HepG2 (cell line): ENCODE results near the gene ATAD1. TPM values are rescaled to one million over a fixed set of nuclear protein-coding genes. Genes with fewer than 3 reads are reported as not detected.
A peak's percentile ranks its signal among the peaks of the same experiment; 100 is the strongest.

ENCODE experiments used
- ATF1 ChIP-seq: IDR thresholded peaks from 2 replicates; pipeline ENCODE4 v1.6.1; 2016; ENCODE audit warnings: mild to moderate bottlenecking, control low read depth
- CBX1 ChIP-seq: IDR thresholded peaks from one replicate; pipeline ENCODE4 v1.6.1; 2016; ENCODE audit warnings: antibody characterized with exemption, low read depth
- CBX5 ChIP-seq: sonication (generic); formaldehyde crosslinking; IDR thresholded peaks from 2 replicates; pipeline ENCODE4 v1.4.0; 2020; ENCODE audit warnings: missing genetic modification reagents, borderline replicate concordance
- EED ChIP-seq: sonication (generic); formaldehyde crosslinking; IDR thresholded peaks from 2 replicates; pipeline ENCODE4 v1.5.0; 2020; ENCODE audit warnings: mild to moderate bottlenecking, missing genetic modification reagents
- GPN1 ChIP-seq: sonication (generic); formaldehyde crosslinking; IDR thresholded peaks from 2 replicates; pipeline ENCODE4 v1.5.1; 2020; ENCODE audit warnings: missing genetic modification reagents, borderline replicate concordance
- HNRNPUL1 ChIP-seq: fragments of 200-400 bp; formaldehyde crosslinking; IDR thresholded peaks from 2 replicates; pipeline ENCODE4 v1.6.1; 2017; ENCODE audit warnings: low read depth, mild to moderate bottlenecking, low read length, moderate library complexity
- KAT8 ChIP-seq: IDR thresholded peaks from 2 replicates; pipeline ENCODE4 v1.6.1; 2016; ENCODE audit warnings: missing genetic modification reagents, missing compliant biosample characterization
- NONO ChIP-seq, 2 experiments: fragments of 450-650 bp in 1 of 2; sonication (generic) in 1 of 2; formaldehyde crosslinking in 1 of 2; IDR thresholded peaks in 1 of 2; conservative IDR thresholded peaks in 1 of 2; 2 replicates each; pipeline versions ENCODE4 v1.6.1 to v1.8.0; 2017 to 2022; ENCODE audit warnings: mild to moderate bottlenecking in 1 of 2, missing genetic modification reagents in 1 of 2, moderate library complexity in 1 of 2
- RFX1 ChIP-seq: fragments of 450-650 bp; IDR thresholded peaks from 2 replicates; pipeline ENCODE4 v1.6.1; 2017
- RNF2 ChIP-seq: fragments of 450-650 bp; conservative IDR thresholded peaks from 2 replicates; pipeline ENCODE4 v1.6.1; 2016; ENCODE audit warnings: low read depth
- SALL1 ChIP-seq: sonication (generic); formaldehyde crosslinking; IDR thresholded peaks from 2 replicates; pipeline ENCODE4 v1.8.0; 2022; ENCODE audit warnings: mild to moderate bottlenecking, missing genetic modification reagents
- SAP130 ChIP-seq: IDR thresholded peaks from 2 replicates; pipeline ENCODE4 v1.6.1; 2016; ENCODE audit warnings: low read depth
- SP5 ChIP-seq: IDR thresholded peaks from 2 replicates; pipeline ENCODE4 v1.6.1; 2016; ENCODE audit warnings: low read depth, borderline replicate concordance
- TARDBP ChIP-seq: sonication (generic); formaldehyde crosslinking; IDR thresholded peaks from 2 replicates; pipeline ENCODE4 v1.8.0; 2022; ENCODE audit warnings: mild to moderate bottlenecking, missing genetic modification reagents
- TCF12 ChIP-seq, 2 experiments: fragments of 450-650 bp in 1 of 2; sonication (generic) in 1 of 2; formaldehyde crosslinking in 1 of 2; IDR thresholded peaks; 2 replicates each; pipeline versions ENCODE4 v1.6.1 to v1.8.0; 2017 to 2022; ENCODE audit warnings: antibody characterized with exemption in 1 of 2, mild to moderate bottlenecking in 1 of 2, missing genetic modification reagents in 1 of 2, moderate library complexity in 1 of 2
- TP53 ChIP-seq: sonication (generic); formaldehyde crosslinking; conservative IDR thresholded peaks from 2 replicates; pipeline ENCODE4 v1.4.0; 2020; ENCODE audit warnings: missing genetic modification reagents
- ZFP36 ChIP-seq: fragments of 150-350 bp; IDR thresholded peaks from 2 replicates; pipeline ENCODE4 v1.6.1; 2018; ENCODE audit warnings: borderline replicate concordance, low read length, low read depth; ENCODE audit not compliant: partially characterized antibody
- ZNF12 ChIP-seq: sonication (generic); formaldehyde crosslinking; IDR thresholded peaks from 2 replicates; pipeline ENCODE4 v1.5.0; 2020; ENCODE audit warnings: missing genetic modification reagents
- ZNF329 ChIP-seq: sonication (generic); formaldehyde crosslinking; IDR thresholded peaks from 2 replicates; pipeline ENCODE4 v1.9.0; 2021; ENCODE audit warnings: low read depth, mild to moderate bottlenecking, missing genetic modification reagents
- ZNF350 ChIP-seq: sonication (generic); formaldehyde crosslinking; IDR thresholded peaks from 2 replicates; pipeline ENCODE4 v1.4.0; 2020; ENCODE audit warnings: mild to moderate bottlenecking, low read depth, missing genetic modification reagents, borderline replicate concordance
- ZNF382 ChIP-seq: sonication (generic); formaldehyde crosslinking; IDR thresholded peaks from 2 replicates; pipeline ENCODE4 v1.5.0; 2020; ENCODE audit warnings: missing genetic modification reagents, mild to moderate bottlenecking, borderline replicate concordance
- ZNF569 ChIP-seq: sonication (generic); formaldehyde crosslinking; IDR thresholded peaks from 2 replicates; pipeline ENCODE4 v1.5.0; 2020; ENCODE audit warnings: mild to moderate bottlenecking, missing genetic modification reagents, moderate library complexity, borderline replicate concordance
- ZNF768 ChIP-seq: sonication (generic); formaldehyde crosslinking; IDR thresholded peaks from 2 replicates; pipeline ENCODE4 v1.4.0; 2020; ENCODE audit warnings: missing genetic modification reagents
- ZNF773 ChIP-seq: sonication (generic); formaldehyde crosslinking; IDR thresholded peaks from 2 replicates; pipeline ENCODE4 v1.4.0; 2020; ENCODE audit warnings: missing genetic modification reagents, borderline replicate concordance
- polyA plus RNA-seq, 8 experiments: library from polyadenylated mRNA; depleted of rRNA in 3 of 8; stranded (reverse) in 7 of 8; unstranded in 1 of 8; fragments of >200 nt; fragmentation: Illumina TruSeq in 4 of 8; extraction: Trizol in 4 of 8; gene quantifications; 2 replicates each; pipeline versions ENCODE4 v1.2.1 to v1.2.3, GENCODE V29; 2011 to 2016; ENCODE audit warnings: low read depth in 4 of 8, missing spikeins in 1 of 8, mixed read lengths in 1 of 8; ENCODE audit not compliant: insufficient read depth in 1 of 8
- total RNA-seq, 5 experiments: library from RNA; depleted of rRNA; stranded (reverse); fragments of >200 nt; fragmentation: Illumina TruSeq; extraction: Trizol; gene quantifications; 2 replicates each; pipeline ENCODE4 v1.2.3, GENCODE V29; 2016; ENCODE audit warnings: low read depth in 1 of 5
- TF ChIP-seq, protein P1 (sequence below), 2 experiments: sonication (generic) in 1 of 2; formaldehyde crosslinking in 1 of 2; IDR thresholded peaks; 2 replicates each; pipeline versions ENCODE4 v1.4.0 to v1.6.1; 2018 to 2020; ENCODE audit warnings: missing genetic modification reagents in 2 of 2, borderline replicate concordance in 1 of 2, low read depth in 1 of 2, mild to moderate bottlenecking in 1 of 2, missing biosample characterization in 1 of 2
- TF ChIP-seq, protein P2 (sequence below): sonication (generic); formaldehyde crosslinking; IDR thresholded peaks from 2 replicates; pipeline ENCODE4 v1.5.1; 2020; ENCODE audit warnings: missing genetic modification reagents, mild to moderate bottlenecking, borderline replicate concordance
- TF ChIP-seq, protein P3 (sequence below): sonication (generic); formaldehyde crosslinking; IDR thresholded peaks from 2 replicates; pipeline ENCODE4 v1.5.1; 2020; ENCODE audit warnings: mild to moderate bottlenecking, missing genetic modification reagents, moderate library complexity

Gene ATAD1
- total and polyA plus RNA-seq, 2 of the 13 experiments (the other 11 are each of a cell fraction or from before 2014, with no cell fraction given): 14.9 to 28.2 TPM

DNA sequence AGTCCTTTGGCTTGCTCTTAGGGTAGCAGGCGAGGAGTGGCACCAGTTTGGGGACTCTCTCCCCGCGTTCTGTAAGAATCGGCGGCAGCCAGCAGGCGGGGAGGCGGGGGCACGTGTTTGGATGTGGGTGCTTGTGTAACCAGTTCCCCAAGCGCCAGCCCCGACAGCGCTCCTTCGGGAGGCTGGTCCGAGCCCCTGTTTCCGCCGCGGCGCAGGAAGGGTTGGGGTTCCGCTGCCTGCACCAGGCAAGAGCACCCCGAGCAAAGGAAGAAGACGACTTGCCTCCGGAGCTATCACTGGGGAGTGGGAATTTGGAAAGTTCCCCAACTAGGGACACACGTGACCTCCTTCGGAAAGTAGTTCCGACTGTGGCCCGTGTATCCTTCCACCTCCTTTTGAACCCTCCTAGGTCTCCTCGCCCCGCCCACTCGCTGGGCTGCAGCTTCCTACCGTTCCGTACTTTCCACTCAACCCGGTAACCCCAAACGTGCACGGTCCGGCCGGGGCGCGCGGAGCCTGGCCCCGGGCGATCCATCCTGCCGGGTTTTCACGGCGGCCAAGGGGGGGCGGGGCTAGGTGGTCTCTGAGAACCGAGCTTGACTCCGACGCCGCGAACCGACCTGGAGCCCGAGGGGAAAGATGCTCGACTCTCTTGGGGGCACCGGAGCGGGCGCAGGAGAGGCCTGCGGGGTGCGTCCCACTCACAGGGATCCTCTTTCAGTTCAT, 44.1 kb upstream of the ATAD1 start (continued):
- TF ChIP-seq NONO (IDR thresholded peaks at IDR 0.05): no peak
- TF ChIP-seq NONO (CRISPR knock-in tag; conservative IDR thresholded peaks at IDR 0.05): peak; percentile 95
- peak; percentile 90 for TF ChIP-seq SP5
- TF ChIP-seq, protein P1, sequence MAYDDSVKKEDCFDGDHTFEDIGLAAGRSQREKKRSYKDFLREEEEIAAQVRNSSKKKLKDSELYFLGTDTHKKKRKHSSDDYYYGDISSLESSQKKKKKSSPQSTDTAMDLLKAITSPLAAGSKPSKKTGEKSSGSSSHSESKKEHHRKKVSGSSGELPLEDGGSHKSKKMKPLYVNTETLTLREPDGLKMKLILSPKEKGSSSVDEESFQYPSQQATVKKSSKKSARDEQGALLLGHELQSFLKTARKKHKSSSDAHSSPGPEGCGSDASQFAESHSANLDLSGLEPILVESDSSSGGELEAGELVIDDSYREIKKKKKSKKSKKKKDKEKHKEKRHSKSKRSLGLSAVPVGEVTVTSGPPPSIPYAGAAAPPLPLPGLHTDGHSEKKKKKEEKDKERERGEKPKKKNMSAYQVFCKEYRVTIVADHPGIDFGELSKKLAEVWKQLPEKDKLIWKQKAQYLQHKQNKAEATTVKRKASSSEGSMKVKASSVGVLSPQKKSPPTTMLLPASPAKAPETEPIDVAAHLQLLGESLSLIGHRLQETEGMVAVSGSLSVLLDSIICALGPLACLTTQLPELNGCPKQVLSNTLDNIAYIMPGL (CRISPR knock-in tag; IDR thresholded peaks at IDR 0.05; ENCODE audit: borderline replicate concordance in 1 of 2, low read depth in 1 of 2): peak; percentile 74 to 90; a peak in 3 of 4 replicates
- peak; percentile 92 for TF ChIP-seq SAP130
- TF ChIP-seq, protein P2, sequence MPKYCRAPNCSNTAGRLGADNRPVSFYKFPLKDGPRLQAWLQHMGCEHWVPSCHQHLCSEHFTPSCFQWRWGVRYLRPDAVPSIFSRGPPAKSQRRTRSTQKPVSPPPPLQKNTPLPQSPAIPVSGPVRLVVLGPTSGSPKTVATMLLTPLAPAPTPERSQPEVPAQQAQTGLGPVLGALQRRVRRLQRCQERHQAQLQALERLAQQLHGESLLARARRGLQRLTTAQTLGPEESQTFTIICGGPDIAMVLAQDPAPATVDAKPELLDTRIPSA (CRISPR knock-in tag): no peak; the same call in 1 of the 2 replicates
- TF ChIP-seq ZFP36: no peak
- no peak for TF ChIP-seq RFX1
- TF ChIP-seq KAT8 (CRISPR knock-in tag): peak; percentile 87
- peak; percentile 95; the same call in 1 of the 2 replicates for TF ChIP-seq CBX5 (CRISPR knock-in tag)
- peak; percentile 87; the same call in 1 of the 2 replicates for TF ChIP-seq ZNF350 (CRISPR knock-in tag)
- peak; percentile 67 for TF ChIP-seq RNF2
- TF ChIP-seq ATF1 (CRISPR knock-in tag): peak; percentile 75
- TF ChIP-seq SALL1 (CRISPR knock-in tag): peak; percentile 89
- TF ChIP-seq ZNF768: peak; percentile 76
- peak; percentile 92 for TF ChIP-seq CBX1
- TF ChIP-seq TCF12 (IDR thresholded peaks at IDR 0.05): no peak
- TF ChIP-seq TCF12 (CRISPR knock-in tag; IDR thresholded peaks at IDR 0.05): no peak
- TF ChIP-seq EED (CRISPR knock-in tag): peak; percentile 96
- no peak for TF ChIP-seq ZNF382
- TF ChIP-seq HNRNPUL1: 0 out of 2 replicates have a peak, but pooled peaks have one; percentile 33
- TF ChIP-seq ZNF569: no peak
- TF ChIP-seq ZNF773 (CRISPR knock-in tag): 0 out of 2 replicates have a peak, but pooled peaks have one; percentile 63
- TF ChIP-seq TP53 (CRISPR knock-in tag): no peak
- no peak for TF ChIP-seq GPN1 (CRISPR knock-in tag)
- TF ChIP-seq ZNF329 (CRISPR knock-in tag): peak; percentile 88
- TF ChIP-seq ZNF12 (CRISPR knock-in tag): no peak; the same call in 1 of the 2 replicates
- TF ChIP-seq, protein P3, sequence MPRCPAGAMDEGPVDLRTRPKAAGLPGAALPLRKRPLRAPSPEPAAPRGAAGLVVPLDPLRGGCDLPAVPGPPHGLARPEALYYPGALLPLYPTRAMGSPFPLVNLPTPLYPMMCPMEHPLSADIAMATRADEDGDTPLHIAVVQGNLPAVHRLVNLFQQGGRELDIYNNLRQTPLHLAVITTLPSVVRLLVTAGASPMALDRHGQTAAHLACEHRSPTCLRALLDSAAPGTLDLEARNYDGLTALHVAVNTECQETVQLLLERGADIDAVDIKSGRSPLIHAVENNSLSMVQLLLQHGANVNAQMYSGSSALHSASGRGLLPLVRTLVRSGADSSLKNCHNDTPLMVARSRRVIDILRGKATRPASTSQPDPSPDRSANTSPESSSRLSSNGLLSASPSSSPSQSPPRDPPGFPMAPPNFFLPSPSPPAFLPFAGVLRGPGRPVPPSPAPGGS (CRISPR knock-in tag): no peak; the same call in 1 of the 2 replicates
- peak; percentile 90 for TF ChIP-seq TARDBP
